Subcutaneous abdominal adipose tissue (tissue), 5 donors: ENCODE data around the gene USP34.
A peak's percentile ranks its signal among the peaks of the same experiment; 100 is the strongest.
"Not testable (repeated sequence)": the region's sequence is repeated elsewhere in the genome, so short reads cannot be mapped to it uniquely, and the experiment has no call there.

Source experiments
- H3K27ac ChIP-seq: one replicate; pipeline ENCODE4 v1.7.0; 2013; ENCODE audit warnings: low read depth, mild to moderate bottlenecking, inconsistent platforms, low read length, moderate library complexity
- H3K27me3 ChIP-seq, 5 donors: one replicate each; pipeline ENCODE4 v1.7.0; 2013; ENCODE audit warnings: low read length in 5 of 5, inconsistent platforms in 1 of 5; ENCODE audit not compliant: control insufficient read depth in 5 of 5, insufficient read depth in 4 of 5
- H3K36me3 ChIP-seq, 5 donors: one replicate each; pipeline ENCODE4 v1.7.0; 2013; ENCODE audit warnings: low read length in 5 of 5; ENCODE audit not compliant: control insufficient read depth in 5 of 5, insufficient read depth in 5 of 5
- H3K4me1 ChIP-seq, 5 donors: one replicate each; pipeline ENCODE4 v1.7.0; 2013; ENCODE audit warnings: low read length in 5 of 5, mild to moderate bottlenecking in 3 of 5, moderate library complexity in 1 of 5; ENCODE audit not compliant: control insufficient read depth in 5 of 5, insufficient read depth in 5 of 5
- H3K4me3 ChIP-seq, 5 donors: one replicate each; pipeline ENCODE4 v1.7.0; 2013; ENCODE audit warnings: low read length in 5 of 5, low read depth in 1 of 5
- H3K9ac ChIP-seq, 5 donors: one replicate each; pipeline ENCODE4 v1.7.0; 2013; ENCODE audit warnings: low read length in 5 of 5, mild to moderate bottlenecking in 4 of 5, moderate library complexity in 3 of 5
- H3K9me3 ChIP-seq, 5 donors: one replicate each; pipeline ENCODE4 v1.7.0; 2013; ENCODE audit warnings: low read length in 5 of 5; ENCODE audit not compliant: control insufficient read depth in 5 of 5
- donor health status: healthy.
- donor health status: healthy.
- donor health status: healthy.
- donor health status: healthy.
- donor health status: healthy.

Gene USP34

GRCh38 chr2:61485281-61485680 is 14.4 kb upstream of the USP34 start:
- Histone ChIP-seq H3K9me3 (no peaks in the 10 kb centered on the region), H3K4me1 (peaks cover 0 to 3% (median 0%) of the 10 kb centered on the region in 5 donors), H3K4me3 (no peak overlapping the region), H3K36me3 (peaks cover 39 to 74% (median 55%) of the 10 kb centered on the region in 5 donors), H3K27ac (no peak overlapping the region), H3K27me3 (no peaks in the 10 kb centered on the region), H3K9ac (no peak overlapping the region)

DNA sequence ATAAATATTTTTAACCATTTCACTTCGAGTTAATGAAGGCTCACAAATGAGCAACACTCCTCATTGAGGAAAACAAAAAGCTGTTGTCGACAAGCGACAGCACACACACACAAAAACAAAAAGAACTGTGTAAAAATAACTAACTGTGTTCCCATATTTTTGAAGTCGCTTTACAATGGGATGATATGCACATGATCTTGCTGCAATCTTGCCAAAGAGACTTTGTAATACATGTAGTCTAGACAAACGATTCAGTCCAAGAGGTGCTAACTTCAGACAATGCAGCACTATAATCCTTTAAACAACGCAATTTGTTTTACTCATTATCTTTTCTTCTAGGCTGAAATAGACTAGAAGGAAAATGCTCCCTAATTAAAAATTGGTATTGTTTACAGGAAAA is 7.2 kb upstream of the USP34 start:
- no peaks in the 10 kb centered on the region for H3K27me3 ChIP-seq
- H3K27ac ChIP-seq = no peak overlapping the region
- H3K9ac ChIP-seq = no peak overlapping the region
- H3K4me3 ChIP-seq = no peak overlapping the region
- peaks cover 0 to 3% (median 0%) of the 10 kb centered on the region in 5 donors for H3K4me1 ChIP-seq
- H3K9me3 ChIP-seq = no peaks in the 10 kb centered on the region
- peaks cover 19 to 61% (median 30%) of the 10 kb centered on the region in 5 donors for H3K36me3 ChIP-seq

GRCh38 chr2:61476929-61477589 is 6.2 kb upstream of the USP34 start:
- not testable (repeated sequence) for H3K9ac ChIP-seq, H3K4me3 ChIP-seq, H3K27ac ChIP-seq, H3K27me3 ChIP-seq, H3K9me3 ChIP-seq
- peaks cover 0 to 10% (median 5%) of the 10 kb centered on the region in 5 donors for H3K4me1 ChIP-seq
- H3K36me3 ChIP-seq = peaks cover 16 to 51% (median 21%) of the 10 kb centered on the region in 5 donors

- peak overlapping the region; percentile 97 for H3K27ac ChIP-seq
- peaks cover 0 to 11% (median under 1%) of the 10 kb centered on the region in 5 donors for H3K36me3 ChIP-seq
- peaks cover 0 to 27% (median 23%) of the 10 kb centered on the region in 5 donors for H3K4me1 ChIP-seq
These were observed 1.3 kb upstream of the USP34 start for GRCh38 chr2:61471905-61472805.

DNA sequence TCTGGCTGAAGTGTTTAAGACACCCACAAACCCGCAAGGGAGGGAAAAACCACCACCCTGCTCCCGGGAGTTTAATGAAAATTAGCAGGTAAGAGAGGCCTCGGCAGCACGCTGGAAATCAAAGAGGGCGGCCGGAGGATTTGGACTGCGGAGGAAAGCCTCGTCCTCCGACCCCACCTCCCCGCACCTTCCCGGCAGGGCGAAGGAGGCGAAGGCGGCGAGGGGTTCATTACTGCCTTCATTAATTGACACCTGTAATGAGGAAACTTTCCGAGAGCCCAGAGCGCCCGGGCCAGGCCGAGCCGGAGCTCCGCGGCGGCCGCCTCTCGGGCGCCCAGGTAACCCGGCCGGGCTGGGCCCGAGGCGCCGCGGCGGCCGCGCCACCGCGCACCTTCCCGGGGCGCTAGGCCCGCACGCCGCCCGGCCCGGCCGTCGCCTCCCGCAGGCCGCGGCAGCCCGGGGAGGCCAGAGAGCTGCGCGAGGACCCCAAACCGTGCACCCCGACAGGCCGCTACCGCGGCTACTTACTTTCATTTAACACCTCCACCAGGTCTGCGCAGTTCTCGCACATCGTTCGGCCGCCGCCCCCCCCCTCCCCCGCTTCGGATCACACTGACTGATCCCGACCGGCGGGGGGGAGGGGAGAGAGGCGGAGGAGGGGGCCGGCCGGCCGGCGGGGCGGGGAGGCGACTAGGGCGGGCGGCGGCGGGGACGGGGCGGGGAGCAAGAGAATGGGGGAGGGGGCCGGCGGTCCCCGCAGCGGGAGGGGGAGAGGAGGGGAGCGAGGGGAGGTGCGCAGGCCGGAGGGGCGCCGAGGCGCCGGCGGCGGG is 550 bp downstream of the USP34 start:
- H3K9ac ChIP-seq = peak overlapping the region; percentile 39 to 97 (median 90)
- peaks cover 0 to 27% (median 23%) of the 10 kb centered on the region in 5 donors for H3K4me1 ChIP-seq
- H3K27ac ChIP-seq = peak overlapping the region; percentile 82
- H3K36me3 ChIP-seq = peaks cover 0 to 2% (median 0%) of the 10 kb centered on the region in 5 donors
- no peaks in the 10 kb centered on the region for H3K9me3 ChIP-seq
- H3K4me3 ChIP-seq = peak overlapping the region; percentile 71 to 92 (median 84)
- H3K27me3 ChIP-seq = no peaks in the 10 kb centered on the region

More at GRCh38 chr2:61471905-61472805, 1.3 kb upstream of the USP34 start:
- peak overlapping the region; percentile 82 to 98 (median 91) for H3K9ac ChIP-seq
- H3K27me3 ChIP-seq = no peaks in the 10 kb centered on the region
- peak overlapping the region; percentile 85 to 97 (median 92) for H3K4me3 ChIP-seq
- no peaks in the 10 kb centered on the region for H3K9me3 ChIP-seq

- Histone ChIP-seq H3K4me3 (peak overlapping the region; percentile 71 to 84 (median 82)), H3K9ac (peak overlapping the region; percentile 39 to 97 (median 90)), H3K4me1 (peaks cover 0 to 30% (median 25%) of the 10 kb centered on the region in 5 donors), H3K27me3 (no peaks in the 10 kb centered on the region), H3K36me3 (peaks cover 0 to 2% (median 0%) of the 10 kb centered on the region in 5 donors), H3K9me3 (no peaks in the 10 kb centered on the region), H3K27ac (peak overlapping the region; percentile 82)
These were observed 1.3 kb downstream of the USP34 start for GRCh38 chr2:61469424-61470121.

DNA sequence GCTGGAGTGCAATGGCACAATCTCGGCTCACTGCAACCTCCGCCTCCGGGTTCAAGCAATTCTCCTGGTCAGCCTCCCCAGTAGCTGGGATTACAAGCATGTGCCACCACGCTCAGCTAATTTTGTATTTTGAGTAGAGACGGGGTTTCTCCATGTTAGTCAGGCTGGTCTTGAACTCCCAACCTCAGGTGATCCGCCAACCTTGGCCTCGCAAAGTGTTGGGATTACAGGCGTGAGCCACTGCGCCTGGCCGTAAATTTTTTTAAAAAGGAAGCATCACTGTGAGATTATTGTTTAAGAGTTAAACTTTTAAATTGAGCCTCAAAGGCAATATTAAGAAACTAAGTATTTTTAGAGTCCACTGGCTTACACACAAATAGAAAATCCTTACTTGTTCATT is 2.7 kb downstream of the USP34 start:
- H3K27ac ChIP-seq, H3K27me3 ChIP-seq, H3K36me3 ChIP-seq, H3K9me3 ChIP-seq, H3K9ac ChIP-seq, H3K4me3 ChIP-seq: not testable (repeated sequence)
- H3K4me1 ChIP-seq = peaks cover 0 to 30% (median 25%) of the 10 kb centered on the region in 5 donors

DNA sequence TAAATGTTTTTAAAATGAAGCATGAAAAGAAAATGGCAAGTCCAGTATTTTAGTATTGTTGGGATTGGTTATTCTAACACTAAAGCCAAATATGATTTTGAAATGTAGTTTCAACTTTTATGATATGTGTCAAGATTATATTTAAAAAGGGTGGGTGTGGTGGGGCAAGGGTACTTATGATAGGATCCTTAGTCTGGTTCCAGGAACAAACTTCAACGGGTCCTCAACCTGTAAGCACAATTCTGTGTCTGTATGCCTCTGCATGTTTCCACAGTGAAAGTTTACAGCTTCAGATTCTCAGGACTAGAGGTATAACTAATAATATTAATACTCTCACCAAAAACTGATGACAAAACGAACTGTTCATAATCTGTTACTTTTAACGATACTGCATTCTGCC is 5.8 kb downstream of the USP34 start:
- Histone ChIP-seq H3K9ac (no peak overlapping the region), H3K27me3 (no peaks in the 10 kb centered on the region)

DNA sequence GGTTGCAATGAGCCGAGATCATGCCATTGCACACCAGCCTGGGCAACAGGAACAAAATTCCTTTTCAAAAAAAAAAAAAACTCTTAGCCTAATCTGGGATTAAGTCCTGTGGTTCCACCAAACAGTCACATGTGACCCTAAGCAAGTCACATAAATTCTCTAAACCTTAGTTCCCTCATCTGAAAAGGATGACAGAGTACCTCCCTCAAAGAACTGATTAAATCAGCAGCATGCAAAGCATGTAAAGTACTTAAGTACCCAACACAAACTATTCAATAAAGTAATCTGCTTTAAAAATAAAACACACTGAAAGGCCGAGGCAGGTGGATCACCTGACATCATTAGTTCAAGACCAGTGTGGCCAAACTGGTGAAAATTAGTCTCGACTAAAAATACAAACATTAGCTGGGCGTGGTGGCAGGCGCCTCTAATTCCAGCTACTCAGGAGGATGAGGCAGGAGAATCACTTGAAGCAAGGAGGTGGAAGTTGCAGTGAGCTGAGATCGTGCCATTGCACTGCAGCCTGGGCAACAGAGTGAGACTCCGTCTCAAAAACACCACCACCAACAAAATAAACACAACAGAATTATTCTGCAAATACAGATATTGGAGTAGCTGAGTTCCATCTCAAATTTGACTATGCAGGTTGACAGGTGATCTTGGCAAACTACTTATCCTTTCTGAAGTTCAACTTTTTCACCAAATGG is 7.0 kb downstream of the USP34 start:
- Histone ChIP-seq H3K9ac (no peak overlapping the region), H3K36me3 (peaks cover 0 to 2% (median 0%) of the 10 kb centered on the region in 5 donors), H3K4me3 (no peak overlapping the region), H3K27ac (no peak overlapping the region), H3K9me3 (no peaks in the 10 kb centered on the region), H3K27me3 (no peaks in the 10 kb centered on the region), H3K4me1 (peaks cover 0 to 6% (median 4%) of the 10 kb centered on the region in 5 donors)

More for the DNA sequence above, 5.8 kb downstream of the USP34 start:
- Histone ChIP-seq H3K9me3 (no peaks in the 10 kb centered on the region), H3K4me3 (no peak overlapping the region), H3K36me3 (peaks cover 0 to 2% (median 0%) of the 10 kb centered on the region in 5 donors), H3K4me1 (peaks cover 0 to 17% (median 15%) of the 10 kb centered on the region in 5 donors), H3K27ac (no peak overlapping the region)
